ENCODE results near the gene BMI1.

DNA sequence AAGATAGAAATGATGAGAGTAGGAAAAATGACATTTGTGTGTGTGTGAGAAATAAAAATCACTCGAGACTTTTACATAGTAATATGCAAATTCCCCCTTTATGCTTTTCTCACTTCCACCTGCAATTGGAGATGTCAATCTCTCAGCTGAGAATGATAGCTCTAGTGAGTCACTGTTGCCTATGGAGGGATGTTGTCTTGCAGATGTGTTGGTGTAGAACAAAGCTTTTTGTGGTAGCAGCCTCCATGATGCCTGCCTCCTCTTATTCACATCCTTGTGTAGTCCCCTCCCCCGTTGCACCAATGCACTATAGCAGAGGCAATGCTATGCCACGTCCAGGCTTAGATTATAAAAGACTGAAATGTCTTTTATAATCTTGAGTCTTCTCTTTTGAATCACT lies 58.2 kb downstream of the BMI1 start:
- no peak for TF ChIP-seq CTCF (IDR thresholded peaks at IDR 0.05)
- no peak for TF ChIP-seq EZH2 (IDR thresholded peaks at IDR 0.05)
